Measurements from ENCODE around the gene STXBP4.

The STXBP4 gene

GRCh38 chr17:55124730-55125360 is 156.3 kb downstream of the STXBP4 start:
- DNase-seq = no peak

GRCh38 chr17:55133583-55133982 is 165.0 kb downstream of the STXBP4 start:
- DNase-seq = no peak

GRCh38 chr17:55134486-55135157 is 166.1 kb downstream of the STXBP4 start:
- DNase-seq = no peak

- DNase-seq = no peak
Observed at GRCh38 chr17:55140809-55141208, 172.2 kb downstream of the STXBP4 start.

GRCh38 chr17:55144518-55144917 is 176.0 kb downstream of the STXBP4 start:
- DNase-seq = no peak

- peak; percentile 29 for DNase-seq
Observed at GRCh38 chr17:55149485-55149884, 180.9 kb downstream of the STXBP4 start.

GRCh38 chr17:55152236-55152635 is 183.7 kb downstream of the STXBP4 start:
- DNase-seq = no peak

GRCh38 chr17:55154101-55154500 is 185.5 kb downstream of the STXBP4 start:
- peak; percentile 45 for DNase-seq

GRCh38 chr17:55155856-55156560 is 187.4 kb downstream of the STXBP4 start:
- DNase-seq = no peak

- no peak for DNase-seq
Observed at GRCh38 chr17:55157165-55157564, 188.6 kb downstream of the STXBP4 start.

GRCh38 chr17:55158439-55158838 is 189.9 kb downstream of the STXBP4 start:
- no peak for DNase-seq

- DNase-seq = no peak
Observed at GRCh38 chr17:55159251-55159650, 190.7 kb downstream of the STXBP4 start.

- DNase-seq = no peak
Observed at GRCh38 chr17:55160501-55160900, 191.9 kb downstream of the STXBP4 start.

- DNase-seq = no peak
Observed at GRCh38 chr17:55161935-55162555, 193.5 kb downstream of the STXBP4 start.

- no peak for DNase-seq
Observed at GRCh38 chr17:55162556-55162946, 194.0 kb downstream of the STXBP4 start.

- DNase-seq = no peak
Observed at GRCh38 chr17:55163408-55163807, 194.8 kb downstream of the STXBP4 start.

- no peak for DNase-seq
Observed at GRCh38 chr17:55166506-55166905, 197.9 kb downstream of the STXBP4 start.

- DNase-seq = no peak
Observed at GRCh38 chr17:55167024-55167725, 198.6 kb downstream of the STXBP4 start.

GRCh38 chr17:55168958-55169687 is 200.6 kb downstream of the STXBP4 start:
- DNase-seq = no peak

- no peak for DNase-seq
Observed at GRCh38 chr17:55171634-55172328, 203.2 kb downstream of the STXBP4 start.

- DNase-seq = no peak
Observed at GRCh38 chr17:55172612-55173011, 204.0 kb downstream of the STXBP4 start.

- DNase-seq = no peak
Observed at GRCh38 chr17:55174133-55174532, 205.6 kb downstream of the STXBP4 start.

Data from NCI-H2029 (cell line).